ENCODE data around the gene TMEM109. TPM values are rescaled to one million over a fixed set of nuclear protein-coding genes. Genes with fewer than 3 reads are reported as not detected.
A peak's percentile ranks its signal among the peaks of the same experiment; 100 is the strongest.

Gene TMEM109
- polyA plus RNA-seq, 2 of the 4 experiments (the other 2 are of a cell fraction) = 40.9 to 93.0 TPM

DNA sequence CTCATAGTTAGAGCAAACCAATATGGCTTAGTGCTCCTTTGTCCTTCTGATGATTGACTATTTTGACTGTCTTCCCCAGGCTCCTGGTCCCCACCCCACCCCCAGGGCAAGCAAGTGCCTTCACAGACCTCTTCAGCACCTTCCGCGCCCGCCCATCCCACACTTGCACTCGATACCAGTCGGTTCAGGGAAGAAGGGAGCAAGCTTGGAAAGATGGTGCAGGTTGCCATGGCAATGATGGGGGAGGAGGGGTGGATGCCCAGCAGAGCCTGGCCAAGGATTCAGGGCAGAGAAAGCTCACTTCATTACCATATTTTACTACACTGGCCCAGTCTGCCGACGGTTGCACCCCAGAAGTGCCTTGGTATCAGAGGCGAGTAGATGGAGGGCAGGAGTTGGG lies 12.5 kb downstream of the TMEM109 start:
- H3K4me1 ChIP-seq = peaks cover 20% of the 10 kb centered on the region
- no peak overlapping the region for H3K4me3 ChIP-seq
- FAIRE-seq (no peak), DNase-seq (ENCODE audit: low read depth in 1 of 2, low spot score in 1 of 2) (no peak), ATAC-seq (no peak)
- H3K27ac ChIP-seq = no peak overlapping the region
- H3K4me2 ChIP-seq = peak overlapping the region; percentile 90; the same call in 1 of the 3 replicates
- WGBS (ENCODE audit: missing lambda C conversion rate) = 92% methylated on average over 8 of the region's 8 CpGs
- POLR2A ChIA-PET = no interaction called here
- H3K9me3 ChIP-seq = no peaks in the 10 kb centered on the region
- TF ChIP-seq JUNB (IDR thresholded peaks at IDR 0.05) (no peak), HOXB5 (CRISPR knock-in tag; IDR thresholded peaks at IDR 0.05) (no peak), MYC (IDR thresholded peaks at IDR 0.05; ENCODE audit: borderline replicate concordance, low read length) (no peak), CBX2 (IDR thresholded peaks at IDR 0.05; ENCODE audit: borderline replicate concordance, low read depth) (no peak), ZNF302 (CRISPR knock-in tag; IDR thresholded peaks at IDR 0.05) (no peak), HDAC2 (IDR thresholded peaks at IDR 0.05) (no peak), BHLHE40 (IDR thresholded peaks at IDR 0.05; ENCODE audit: low read depth, low read length) (no peak), HOXB13 (CRISPR knock-in tag; IDR thresholded peaks at IDR 0.05; ENCODE audit: low read depth) (no peak)
- TF ChIP-seq, protein P1, sequence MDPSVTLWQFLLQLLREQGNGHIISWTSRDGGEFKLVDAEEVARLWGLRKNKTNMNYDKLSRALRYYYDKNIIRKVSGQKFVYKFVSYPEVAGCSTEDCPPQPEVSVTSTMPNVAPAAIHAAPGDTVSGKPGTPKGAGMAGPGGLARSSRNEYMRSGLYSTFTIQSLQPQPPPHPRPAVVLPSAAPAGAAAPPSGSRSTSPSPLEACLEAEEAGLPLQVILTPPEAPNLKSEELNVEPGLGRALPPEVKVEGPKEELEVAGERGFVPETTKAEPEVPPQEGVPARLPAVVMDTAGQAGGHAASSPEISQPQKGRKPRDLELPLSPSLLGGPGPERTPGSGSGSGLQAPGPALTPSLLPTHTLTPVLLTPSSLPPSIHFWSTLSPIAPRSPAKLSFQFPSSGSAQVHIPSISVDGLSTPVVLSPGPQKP (IDR thresholded peaks at IDR 0.05; ENCODE audit: low read depth, low read length) = no peak
- CTCF ChIA-PET = interaction anchor here (1.0 to 3.1 kb wide), 5 partner anchors 8 to 151 kb away, joined by 3 to 11 read pairs (median 5); no protein-coding TSS in a partner anchor

DNA sequence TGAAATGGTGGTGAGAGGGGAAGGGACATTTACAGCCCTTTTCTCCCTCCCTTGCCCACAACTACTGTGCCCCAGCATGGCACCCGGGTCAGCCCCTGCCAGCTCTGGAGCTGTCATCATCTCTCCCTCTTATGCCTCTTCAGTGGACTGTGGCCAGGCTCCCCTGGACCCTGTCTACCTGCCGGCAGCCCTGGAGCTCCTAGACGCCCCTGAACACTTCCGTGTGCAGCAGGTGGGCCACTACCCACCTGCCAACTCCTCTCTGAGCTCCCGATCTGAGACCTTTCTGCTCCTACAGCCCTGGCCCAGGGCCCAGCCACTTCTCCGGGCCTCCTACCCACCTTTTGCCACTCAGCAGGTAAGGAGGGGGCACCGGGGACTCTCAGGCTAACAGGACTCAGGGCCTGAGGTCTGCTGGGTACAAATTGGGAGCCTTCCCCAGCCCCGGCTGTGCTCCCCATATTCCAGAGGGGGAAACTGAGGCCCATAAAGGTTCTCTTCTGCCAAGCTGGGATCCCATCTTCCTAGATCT lies 13.2 kb downstream of the TMEM109 start:
- Histone ChIP-seq H3K27ac (no peak overlapping the region), H3K9me3 (no peaks in the 10 kb centered on the region), H3K4me3 (no peak overlapping the region), H3K4me2 (no peak overlapping the region), H3K4me1 (peaks cover 20% of the 10 kb centered on the region)
- CTCF ChIA-PET = interaction anchor here (1.0 to 3.1 kb wide), 8 partner anchors 8 to 247 kb away, joined by 3 to 11 read pairs (median 4); no protein-coding TSS in a partner anchor
- POLR2A ChIA-PET = no interaction called here
- TF ChIP-seq NFE2L2 (conservative IDR thresholded peaks at IDR 0.05; ENCODE audit: low read length) (no peak), MYC (IDR thresholded peaks at IDR 0.05; ENCODE audit: borderline replicate concordance, low read length) (no peak), HOXB5 (CRISPR knock-in tag; IDR thresholded peaks at IDR 0.05) (no peak)
- ATAC-seq = no peak
- no peak for FAIRE-seq
- DNase-seq (ENCODE audit: low read depth in 1 of 2, low spot score in 1 of 2) = no peak
- WGBS (ENCODE audit: missing lambda C conversion rate) = 95% methylated on average over 6 of the region's 8 CpGs

DNA sequence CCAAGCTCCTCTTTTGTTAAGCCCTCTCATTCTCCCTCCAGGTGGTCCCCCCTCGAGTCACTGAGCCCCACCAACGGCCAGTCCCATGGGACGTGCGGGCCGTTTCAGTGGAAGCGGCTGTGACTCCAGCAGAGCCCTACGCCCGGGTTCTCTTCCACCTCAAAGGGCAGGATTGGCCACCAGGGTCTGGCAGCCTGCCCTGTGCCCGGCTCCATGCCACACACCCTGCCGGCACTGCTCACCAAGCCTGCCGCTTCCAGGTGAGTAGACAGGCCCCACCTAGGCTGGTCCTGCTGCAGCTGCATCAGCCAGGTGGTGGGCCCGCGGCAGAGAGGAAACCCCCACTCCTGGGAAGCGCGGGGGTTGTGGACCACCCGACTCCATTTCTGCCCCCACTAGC lies 13.6 kb downstream of the TMEM109 start:
- no peak for TF ChIP-seq RNF2 (IDR thresholded peaks at IDR 0.05; ENCODE audit: borderline replicate concordance, low read depth)
- TF ChIP-seq, protein P2, sequence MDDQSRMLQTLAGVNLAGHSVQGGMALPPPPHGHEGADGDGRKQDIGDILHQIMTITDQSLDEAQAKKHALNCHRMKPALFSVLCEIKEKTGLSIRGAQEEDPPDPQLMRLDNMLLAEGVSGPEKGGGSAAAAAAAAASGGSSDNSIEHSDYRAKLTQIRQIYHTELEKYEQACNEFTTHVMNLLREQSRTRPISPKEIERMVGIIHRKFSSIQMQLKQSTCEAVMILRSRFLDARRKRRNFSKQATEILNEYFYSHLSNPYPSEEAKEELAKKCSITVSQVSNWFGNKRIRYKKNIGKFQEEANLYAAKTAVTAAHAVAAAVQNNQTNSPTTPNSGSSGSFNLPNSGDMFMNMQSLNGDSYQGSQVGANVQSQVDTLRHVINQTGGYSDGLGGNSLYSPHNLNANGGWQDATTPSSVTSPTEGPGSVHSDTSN (IDR thresholded peaks at IDR 0.05) = no peak
- no peak for TF ChIP-seq NFE2L2 (conservative IDR thresholded peaks at IDR 0.05; ENCODE audit: low read length)
- no peak for TF ChIP-seq GATA3 (IDR thresholded peaks at IDR 0.05; ENCODE audit: borderline replicate concordance)
- TF ChIP-seq CBX2 (IDR thresholded peaks at IDR 0.05; ENCODE audit: borderline replicate concordance, low read depth) = no peak
- no peak for TF ChIP-seq FOSB (CRISPR knock-in tag; IDR thresholded peaks at IDR 0.05)
- no peak for TF ChIP-seq KDM1A (IDR thresholded peaks at IDR 0.05; ENCODE audit: low read depth)
- no peak for TF ChIP-seq KDM5A (IDR thresholded peaks at IDR 0.05)
- no peak for TF ChIP-seq CHD4 (IDR thresholded peaks at IDR 0.05; ENCODE audit: borderline replicate concordance)
- TF ChIP-seq HEYL (CRISPR knock-in tag; IDR thresholded peaks at IDR 0.05) = no peak
- no peak for TF ChIP-seq MYC (IDR thresholded peaks at IDR 0.05; ENCODE audit: borderline replicate concordance, low read length)
- no peak for TF ChIP-seq FOXS1 (CRISPR knock-in tag; IDR thresholded peaks at IDR 0.05)
- TF ChIP-seq EHMT2 (IDR thresholded peaks at IDR 0.05; ENCODE audit: low read depth) = no peak
- TF ChIP-seq NPAS2 (CRISPR knock-in tag; IDR thresholded peaks at IDR 0.05; ENCODE audit: borderline replicate concordance) = no peak
- TF ChIP-seq, protein P3, sequence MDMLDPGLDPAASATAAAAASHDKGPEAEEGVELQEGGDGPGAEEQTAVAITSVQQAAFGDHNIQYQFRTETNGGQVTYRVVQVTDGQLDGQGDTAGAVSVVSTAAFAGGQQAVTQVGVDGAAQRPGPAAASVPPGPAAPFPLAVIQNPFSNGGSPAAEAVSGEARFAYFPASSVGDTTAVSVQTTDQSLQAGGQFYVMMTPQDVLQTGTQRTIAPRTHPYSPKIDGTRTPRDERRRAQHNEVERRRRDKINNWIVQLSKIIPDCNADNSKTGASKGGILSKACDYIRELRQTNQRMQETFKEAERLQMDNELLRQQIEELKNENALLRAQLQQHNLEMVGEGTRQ (IDR thresholded peaks at IDR 0.05) = no peak
- TF ChIP-seq RFX5 (IDR thresholded peaks at IDR 0.05) = no peak
- DNase-seq (ENCODE audit: low read depth in 1 of 2, low spot score in 1 of 2) (no peak), ATAC-seq (no peak), FAIRE-seq (no peak)
- Histone ChIP-seq H3K4me3 (no peak overlapping the region), H3K4me1 (peaks cover 20% of the 10 kb centered on the region), H3K9me3 (no peaks in the 10 kb centered on the region), H3K27ac (no peak overlapping the region), H3K4me2 (no peak overlapping the region)
- ChIA-PET CTCF (interaction anchor here (1.1 to 3.1 kb wide), 7 partner anchors 9 to 247 kb away, joined by 3 to 11 read pairs (median 4); no protein-coding TSS in a partner anchor), POLR2A (no interaction called here)
- 90% methylated on average over 15 of the region's 16 CpGs for WGBS (ENCODE audit: missing lambda C conversion rate)
